GM12873 (cell line): Measurements from ENCODE around the gene CCNJL.

Experiments used
- CTCF ChIP-seq: IDR thresholded peaks from 2 replicates; pipeline ENCODE4 v1.5.1; 2012; ENCODE audit warnings: low read depth, mild to moderate bottlenecking, moderate library complexity, low read length, control low read depth; ENCODE audit not compliant: insufficient read depth; ENCODE audit errors: missing control alignments

CCNJL gene

GRCh38 chr5:160326981-160327380, 14.6 kb upstream of the CCNJL start:
- no peak for TF ChIP-seq CTCF

DNA sequence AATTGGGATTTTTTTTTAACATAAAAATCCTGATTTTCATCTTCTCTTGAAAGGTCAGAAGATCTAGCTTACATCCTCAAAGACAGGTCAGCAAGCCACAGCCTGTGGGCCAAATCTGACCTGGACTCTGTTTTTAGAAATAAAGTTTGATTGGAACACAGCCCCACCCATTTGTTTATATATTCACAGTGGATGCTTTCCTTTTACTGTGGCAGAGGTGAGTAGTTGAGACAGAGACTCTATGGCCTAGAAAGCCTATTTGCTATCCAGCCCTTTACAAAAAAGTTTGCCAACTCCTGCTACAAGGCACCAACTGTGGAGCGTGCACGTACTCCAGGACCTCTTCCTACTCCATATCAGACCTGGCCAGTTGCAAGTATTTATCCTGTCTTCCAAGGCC, 13.4 kb upstream of the CCNJL start:
- no peak for TF ChIP-seq CTCF

DNA sequence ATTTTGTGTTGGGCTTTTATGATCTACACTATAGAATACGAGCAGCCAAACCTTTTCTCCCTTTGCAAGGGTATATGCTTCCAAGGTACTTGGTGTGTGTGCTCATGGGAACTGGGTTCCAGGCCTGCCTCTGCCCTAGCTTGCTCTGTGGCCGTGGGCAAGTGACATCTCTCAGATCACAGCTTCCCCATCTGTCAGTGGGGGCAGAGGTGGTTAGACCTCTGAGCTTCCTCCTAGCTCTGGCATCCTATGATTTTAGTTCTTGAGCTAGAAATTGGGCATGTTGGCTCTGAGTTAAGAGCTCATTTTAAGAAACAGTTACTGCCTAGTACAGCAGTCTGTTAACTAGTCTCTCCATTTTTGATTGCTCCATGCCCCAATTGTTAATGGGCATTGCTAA, 12.5 kb upstream of the CCNJL start:
- no peak for TF ChIP-seq CTCF

GRCh38 chr5:160318409-160318808, 6.0 kb upstream of the CCNJL start:
- no peak for TF ChIP-seq CTCF

GRCh38 chr5:160317434-160317833, 5.1 kb upstream of the CCNJL start:
- no peak for TF ChIP-seq CTCF

DNA sequence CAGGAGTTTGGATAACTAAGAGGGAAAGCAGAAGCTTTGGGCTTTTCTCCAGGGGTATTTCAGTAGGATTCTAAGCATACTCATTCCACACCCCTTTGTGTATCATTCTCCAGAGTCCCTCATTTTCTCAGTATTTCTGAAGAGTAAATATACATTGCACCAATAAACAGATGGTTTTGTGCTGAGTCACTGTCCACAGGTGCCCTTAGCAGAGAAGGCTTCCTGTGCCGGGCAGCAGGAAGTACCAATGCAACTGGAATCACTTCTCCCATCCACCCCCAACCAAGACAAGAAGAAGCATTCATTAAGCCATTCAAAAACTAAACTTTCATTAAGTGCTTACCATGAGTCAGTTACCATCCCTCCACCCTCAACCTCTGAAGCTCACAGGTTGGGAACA, 3.6 kb upstream of the CCNJL start:
- TF ChIP-seq CTCF = no peak

DNA sequence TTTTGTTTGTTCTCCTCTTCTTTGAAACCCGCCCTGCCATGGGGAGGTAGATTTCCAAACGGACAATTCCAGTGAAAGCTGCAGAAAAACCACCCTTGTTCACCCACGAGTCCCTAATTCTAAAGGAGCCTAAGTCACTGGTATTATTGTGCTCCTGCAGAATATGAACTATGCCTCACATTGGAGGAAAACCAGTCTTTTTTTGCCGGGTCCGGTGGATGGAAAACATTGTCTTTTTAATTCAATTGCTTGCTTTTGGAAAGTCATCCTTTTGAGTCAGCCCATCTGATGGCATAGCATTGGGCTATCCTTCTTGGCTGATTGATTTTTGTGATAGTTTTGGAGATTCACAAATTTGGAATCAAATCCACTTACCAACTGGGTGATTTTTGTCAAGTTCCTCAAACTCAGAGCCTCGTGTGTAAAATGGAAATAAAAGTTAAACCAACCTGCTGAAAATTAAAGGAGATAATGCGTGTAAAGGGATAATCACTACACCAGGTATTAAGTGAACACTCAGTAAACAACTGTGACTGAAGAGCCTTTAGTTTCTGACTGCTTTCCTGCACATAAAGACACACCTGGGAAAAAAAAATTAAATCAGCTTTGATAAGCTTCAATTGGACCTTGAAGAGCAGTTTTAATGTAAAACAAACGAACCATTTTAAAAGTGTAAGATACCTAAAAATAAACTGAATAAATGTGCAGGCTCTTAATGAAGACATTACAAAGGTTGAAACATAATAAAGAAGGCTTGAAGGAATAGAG, 780 bp upstream of the CCNJL start:
- TF ChIP-seq CTCF = no peak
